ENCODE results near the gene RIOX2. TPM values are rescaled to one million over a fixed set of nuclear protein-coding genes. Genes with fewer than 3 reads are reported as not detected.

Gene RIOX2
- total and polyA plus RNA-seq, 2 of the 8 experiments (the other 6 are each of a cell fraction or from before 2014, with no cell fraction given), result 3.8 to 16.4 TPM

GRCh38 chr3:97970156-97970555 lies 2.1 kb downstream of the RIOX2 start:
- H3K27me3 ChIP-seq (replicated peaks in 1 of 4; ENCODE audit: control insufficient read depth in 3 of 4, extremely low read depth in 1 of 4, insufficient read depth in 3 of 4, low read length in 3 of 4), result no peaks in the 10 kb centered on the region
- no peak overlapping the region for H4K91ac ChIP-seq (replicated peaks; ENCODE audit: insufficient read length, low read length)
- no peak overlapping the region for H3K23ac ChIP-seq (ENCODE audit: insufficient read length)
- no peaks in the 10 kb centered on the region for H3K4me1 ChIP-seq (replicated peaks in 1 of 4; ENCODE audit: control insufficient read depth in 3 of 4, insufficient read depth in 4 of 4, low read length in 3 of 4)
- no peak overlapping the region for H4K8ac ChIP-seq (ENCODE audit: extremely low read depth, insufficient read depth, low read length)
- no peak overlapping the region for H3K4ac ChIP-seq (replicated peaks; ENCODE audit: insufficient read length, low read depth, low read length)
- no peak overlapping the region for H3K18ac ChIP-seq (ENCODE audit: extremely low read depth, low read length)
- H3K14ac ChIP-seq (ENCODE audit: insufficient read length), result no peak overlapping the region
- no peak overlapping the region for H2AK5ac ChIP-seq (ENCODE audit: low read depth, low read length)
- H2AFZ ChIP-seq (ENCODE audit: low read length), result no peak overlapping the region
- H3K4me2 ChIP-seq (ENCODE audit: insufficient read depth in 1 of 2, low read depth in 2 of 2, low read length in 2 of 2), result no peak overlapping the region
- H3K79me2 ChIP-seq (ENCODE audit: control insufficient read depth in 1 of 2, insufficient read depth in 2 of 2, low read length in 2 of 2), result no peaks in the 10 kb centered on the region
- H3K4me3 ChIP-seq (ENCODE audit: extremely low read depth in 1 of 4, insufficient read depth in 2 of 4, low read depth in 3 of 4, low read length in 4 of 4), result no peak overlapping the region
- DNase-seq (ENCODE audit: low read depth in 1 of 2, low spot score in 2 of 2), result no peak
- ChIA-PET POLR2A (ENCODE audit: partially characterized antibody) (no interaction called here), CTCF (ENCODE audit: partially characterized antibody) (interaction anchor here (1.0 to 1.9 kb wide), 4 partner anchors 15 to 178 kb away, joined by 3 to 11 read pairs (median 4); no protein-coding TSS in a partner anchor)
- no peaks in the 10 kb centered on the region for H3K9me3 ChIP-seq (ENCODE audit: insufficient read depth in 2 of 2, low read depth in 1 of 2, low read length in 1 of 2)
- peaks cover 4% of the 10 kb centered on the region; the same call in 1 of the 2 replicates for H3K23me2 ChIP-seq (ENCODE audit: low read depth, low read length)
- WGBS, 2 experiments (ENCODE audit: extremely low coverage in 1 of 2, insufficient coverage in 1 of 2, insufficient read length in 1 of 2, insufficient replicate concordance in 2 of 2, low coverage in 1 of 2, low lambda C conversion rate in 2 of 2, missing lambda C conversion rate in 1 of 2), result 88% methylated on average over 1 of the region's 1 CpG; no CpG with 5 or more reads in 1 of the 2 experiments
- H2BK5ac ChIP-seq (ENCODE audit: low read depth, low read length), result no peak overlapping the region
- H3K36me3 ChIP-seq (ENCODE audit: control insufficient read depth in 2 of 4, insufficient read depth in 4 of 4, low read length in 3 of 4), result no peaks in the 10 kb centered on the region; a peak in 1 of 8 replicates
- H2BK120ac ChIP-seq (replicated peaks; ENCODE audit: low read depth, low read length), result no peak overlapping the region
- H3K79me1 ChIP-seq (ENCODE audit: low read depth, low read length), result peaks cover 2% of the 10 kb centered on the region; the same call in 1 of the 2 replicates
- H2BK15ac ChIP-seq (ENCODE audit: low read length), result no peak overlapping the region
- H2BK20ac ChIP-seq (ENCODE audit: low read length), result no peak overlapping the region
- no peak overlapping the region for H4K5ac ChIP-seq (ENCODE audit: insufficient read length, low read depth, low read length)
- H4K20me1 ChIP-seq (replicated peaks in 1 of 2; ENCODE audit: control insufficient read depth in 1 of 2, insufficient read depth in 2 of 2, low read length in 2 of 2), result no peaks in the 10 kb centered on the region
- no peak overlapping the region for H2BK12ac ChIP-seq (ENCODE audit: low read depth, low read length)
- H3K27ac ChIP-seq (ENCODE audit: low read depth, low read length), result no peak overlapping the region
- no peak for FAIRE-seq
- H3K9ac ChIP-seq (replicated peaks in 1 of 4; ENCODE audit: extremely low read depth in 1 of 4, low read depth in 3 of 4, low read length in 3 of 4), result no peak overlapping the region
- no peak overlapping the region for H3K56ac ChIP-seq (replicated peaks; ENCODE audit: insufficient read length, low read depth, low read length)
- TF ChIP-seq CTBP2 (IDR thresholded peaks at IDR 0.05; ENCODE audit: borderline replicate concordance, insufficient read depth, insufficient read length, low read length), result no peak
